Measurements from ENCODE around the gene USP32. TPM values are rescaled to one million over a fixed set of nuclear protein-coding genes. Genes with fewer than 3 reads are reported as not detected.

USP32 gene, protein sequence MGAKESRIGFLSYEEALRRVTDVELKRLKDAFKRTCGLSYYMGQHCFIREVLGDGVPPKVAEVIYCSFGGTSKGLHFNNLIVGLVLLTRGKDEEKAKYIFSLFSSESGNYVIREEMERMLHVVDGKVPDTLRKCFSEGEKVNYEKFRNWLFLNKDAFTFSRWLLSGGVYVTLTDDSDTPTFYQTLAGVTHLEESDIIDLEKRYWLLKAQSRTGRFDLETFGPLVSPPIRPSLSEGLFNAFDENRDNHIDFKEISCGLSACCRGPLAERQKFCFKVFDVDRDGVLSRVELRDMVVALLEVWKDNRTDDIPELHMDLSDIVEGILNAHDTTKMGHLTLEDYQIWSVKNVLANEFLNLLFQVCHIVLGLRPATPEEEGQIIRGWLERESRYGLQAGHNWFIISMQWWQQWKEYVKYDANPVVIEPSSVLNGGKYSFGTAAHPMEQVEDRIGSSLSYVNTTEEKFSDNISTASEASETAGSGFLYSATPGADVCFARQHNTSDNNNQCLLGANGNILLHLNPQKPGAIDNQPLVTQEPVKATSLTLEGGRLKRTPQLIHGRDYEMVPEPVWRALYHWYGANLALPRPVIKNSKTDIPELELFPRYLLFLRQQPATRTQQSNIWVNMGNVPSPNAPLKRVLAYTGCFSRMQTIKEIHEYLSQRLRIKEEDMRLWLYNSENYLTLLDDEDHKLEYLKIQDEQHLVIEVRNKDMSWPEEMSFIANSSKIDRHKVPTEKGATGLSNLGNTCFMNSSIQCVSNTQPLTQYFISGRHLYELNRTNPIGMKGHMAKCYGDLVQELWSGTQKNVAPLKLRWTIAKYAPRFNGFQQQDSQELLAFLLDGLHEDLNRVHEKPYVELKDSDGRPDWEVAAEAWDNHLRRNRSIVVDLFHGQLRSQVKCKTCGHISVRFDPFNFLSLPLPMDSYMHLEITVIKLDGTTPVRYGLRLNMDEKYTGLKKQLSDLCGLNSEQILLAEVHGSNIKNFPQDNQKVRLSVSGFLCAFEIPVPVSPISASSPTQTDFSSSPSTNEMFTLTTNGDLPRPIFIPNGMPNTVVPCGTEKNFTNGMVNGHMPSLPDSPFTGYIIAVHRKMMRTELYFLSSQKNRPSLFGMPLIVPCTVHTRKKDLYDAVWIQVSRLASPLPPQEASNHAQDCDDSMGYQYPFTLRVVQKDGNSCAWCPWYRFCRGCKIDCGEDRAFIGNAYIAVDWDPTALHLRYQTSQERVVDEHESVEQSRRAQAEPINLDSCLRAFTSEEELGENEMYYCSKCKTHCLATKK (N-terminal part only)
- 53.1 TPM for total RNA-seq
- 14.6 TPM for polyA plus RNA-seq (ENCODE audit: insufficient read depth, low read depth, low replicate concordance)
- long read RNA-seq, donor 1: 0 reads
- long read RNA-seq, donor 2: 0 reads
- long read RNA-seq, donor 3, partial matches to known transcripts: 0 of 1 reads
- long read RNA-seq, donor 3, other reads (novel, unspliced or antisense): 0 of 1 reads
- long read RNA-seq, donor 4, partial matches to known transcripts: 5 of 6 reads
- long read RNA-seq, donor 4, other reads (novel, unspliced or antisense): 0 of 6 reads
- long read RNA-seq, donor 5: 0 reads
- long read RNA-seq, donor 6, partial matches to known transcripts: 0 of 1 reads
- long read RNA-seq, donor 6, other reads (novel, unspliced or antisense): 0 of 1 reads
- long read RNA-seq, donor 7, partial matches to known transcripts: 3 of 10 reads
- long read RNA-seq, donor 7, other reads (novel, unspliced or antisense): 6 of 10 reads
- long read RNA-seq, donor 8, full-length matches to known transcripts: 1 of 1 reads
- long read RNA-seq, donor 8, partial matches to known transcripts: 0 of 1 reads
- long read RNA-seq, donor 8, other reads (novel, unspliced or antisense): 0 of 1 reads
- long read RNA-seq, donor 9, full-length matches to known transcripts: 2 of 2 reads
- long read RNA-seq, donor 9, partial matches to known transcripts: 0 of 2 reads
- long read RNA-seq, donor 9, other reads (novel, unspliced or antisense): 0 of 2 reads
- long read RNA-seq, donor 10, full-length matches to known transcripts: 1 of 6 reads
- long read RNA-seq, donor 10, partial matches to known transcripts: 5 of 6 reads
- long read RNA-seq, donor 10, other reads (novel, unspliced or antisense): 0 of 6 reads

DNA sequence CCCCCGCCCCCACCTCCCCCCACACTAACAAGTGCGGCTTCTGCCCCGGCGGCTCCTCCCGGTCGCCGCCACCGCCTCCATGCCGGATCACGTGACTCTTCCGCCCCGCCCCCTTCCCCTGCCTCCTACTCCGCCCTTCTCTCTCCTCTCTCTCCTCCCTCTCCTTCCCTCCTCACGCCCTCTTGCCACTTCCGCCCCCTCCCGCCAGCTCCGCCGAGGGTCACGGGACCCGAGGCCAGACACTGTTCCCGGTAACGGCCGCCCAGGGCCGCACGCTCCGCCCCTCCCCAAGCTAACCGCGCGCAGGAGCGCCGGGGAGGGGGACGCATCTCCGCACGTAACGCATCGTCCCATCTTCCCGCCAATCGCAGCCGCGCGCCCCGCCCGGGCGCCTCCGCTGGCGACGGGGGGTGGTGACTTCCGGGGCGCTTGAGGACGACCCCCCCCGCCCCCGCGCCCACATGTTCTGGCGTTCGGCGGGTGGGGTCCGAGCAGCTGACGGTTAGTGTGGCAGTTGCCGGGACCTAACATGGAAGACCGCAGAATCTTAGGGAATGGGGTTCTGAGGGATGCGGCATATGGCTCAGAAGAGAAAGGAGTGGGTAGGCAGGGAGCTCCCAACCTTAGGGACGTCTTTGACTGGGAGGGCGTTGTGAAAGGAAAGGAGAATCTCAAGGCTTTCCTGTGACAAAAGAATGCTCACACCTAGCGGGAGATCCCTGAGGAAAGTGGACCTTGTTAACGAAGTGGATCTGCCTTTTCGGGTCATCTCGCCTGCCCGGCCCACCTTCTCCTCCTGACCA is at the start of gene USP32:
Gene USP32, minus strand, starts transcription at position 92 of the 803 bp plus-strand sequence. CDS start 194 bp downstream, outside the sequence.
- intact Hi-C loops (cut with DNase I): no loop called here
- Histone ChIP-seq H3K36me3 (ENCODE audit: control insufficient read depth in 2 of 3, insufficient read depth in 3 of 3, low read length in 3 of 3) (no peaks in the 10 kb centered on the region), H3K27ac (ENCODE audit: low read depth in 2 of 2, low read length in 2 of 2) (peak within 1 kb of the TSS; percentile 93 to 94), H3K9ac (ENCODE audit: low read length in 3 of 3) (peak within 1 kb of the TSS; percentile 82 to 95 (median 88)), H3K4me1 (ENCODE audit: control insufficient read depth in 2 of 3, insufficient read depth in 2 of 3, low read depth in 1 of 3, low read length in 3 of 3) (peaks cover 0 to 7% (median 6%) of the 10 kb centered on the region in 3 donors), H3K9me3 (ENCODE audit: control insufficient read depth in 2 of 3, insufficient read depth in 1 of 3, low read length in 3 of 3) (no peaks in the 10 kb centered on the region), H3K4me3 (ENCODE audit: low read length in 3 of 3) (peak within 1 kb of the TSS; percentile 77 to 96 (median 94)), H3K27me3 (ENCODE audit: control insufficient read depth, insufficient read depth, low read length) (no peaks in the 10 kb centered on the region)
- TF ChIP-seq, protein P1, sequence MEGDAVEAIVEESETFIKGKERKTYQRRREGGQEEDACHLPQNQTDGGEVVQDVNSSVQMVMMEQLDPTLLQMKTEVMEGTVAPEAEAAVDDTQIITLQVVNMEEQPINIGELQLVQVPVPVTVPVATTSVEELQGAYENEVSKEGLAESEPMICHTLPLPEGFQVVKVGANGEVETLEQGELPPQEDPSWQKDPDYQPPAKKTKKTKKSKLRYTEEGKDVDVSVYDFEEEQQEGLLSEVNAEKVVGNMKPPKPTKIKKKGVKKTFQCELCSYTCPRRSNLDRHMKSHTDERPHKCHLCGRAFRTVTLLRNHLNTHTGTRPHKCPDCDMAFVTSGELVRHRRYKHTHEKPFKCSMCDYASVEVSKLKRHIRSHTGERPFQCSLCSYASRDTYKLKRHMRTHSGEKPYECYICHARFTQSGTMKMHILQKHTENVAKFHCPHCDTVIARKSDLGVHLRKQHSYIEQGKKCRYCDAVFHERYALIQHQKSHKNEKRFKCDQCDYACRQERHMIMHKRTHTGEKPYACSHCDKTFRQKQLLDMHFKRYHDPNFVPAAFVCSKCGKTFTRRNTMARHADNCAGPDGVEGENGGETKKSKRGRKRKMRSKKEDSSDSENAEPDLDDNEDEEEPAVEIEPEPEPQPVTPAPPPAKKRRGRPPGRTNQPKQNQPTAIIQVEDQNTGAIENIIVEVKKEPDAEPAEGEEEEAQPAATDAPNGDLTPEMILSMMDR (IDR thresholded peaks at IDR 0.05; ENCODE audit: borderline replicate concordance, extremely low read depth, insufficient read depth): no peak
- DNase-seq: peak; percentile 98 to 100 (median 99)
- no peak for FAIRE-seq

DNA sequence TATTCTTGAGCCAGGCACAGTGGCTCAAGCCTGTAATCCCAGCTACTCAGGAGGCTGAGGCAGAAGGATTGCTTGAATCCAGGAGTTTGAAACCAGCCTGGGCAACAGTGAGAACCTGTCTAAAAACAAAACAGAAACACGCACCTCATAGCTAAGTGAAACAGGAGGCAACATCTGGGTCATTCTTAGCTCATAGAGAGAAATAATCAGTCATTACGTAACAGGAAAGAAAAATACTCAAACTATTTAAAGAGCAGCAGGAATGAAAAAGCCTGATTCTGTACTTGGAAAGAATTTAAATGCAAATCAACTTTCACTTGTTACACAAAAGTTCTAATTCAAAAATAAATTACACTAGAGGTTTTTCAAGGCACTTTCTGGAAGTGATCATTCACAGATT is 47.6 kb upstream of the USP32 start:
- H3K36me3 ChIP-seq (ENCODE audit: control insufficient read depth in 2 of 3, insufficient read depth in 3 of 3, low read length in 3 of 3): no peaks in the 10 kb centered on the region
- TF ChIP-seq, protein P1 (IDR thresholded peaks at IDR 0.05; ENCODE audit: borderline replicate concordance, extremely low read depth, insufficient read depth): no peak
- no peaks in the 10 kb centered on the region for H3K4me1 ChIP-seq (ENCODE audit: control insufficient read depth in 2 of 3, insufficient read depth in 2 of 3, low read depth in 1 of 3, low read length in 3 of 3)
- no peak overlapping the region for H3K4me3 ChIP-seq (ENCODE audit: low read length in 3 of 3)
- no peaks in the 10 kb centered on the region for H3K27me3 ChIP-seq (ENCODE audit: control insufficient read depth, insufficient read depth, low read length)
- H3K27ac ChIP-seq (ENCODE audit: low read depth in 2 of 2, low read length in 2 of 2): no peak overlapping the region
- FAIRE-seq (no peak), DNase-seq (no peak)
- no peak overlapping the region for H3K9ac ChIP-seq (ENCODE audit: low read length in 3 of 3)
- intact Hi-C loops (cut with DNase I): no loop called here
- H3K9me3 ChIP-seq (ENCODE audit: control insufficient read depth in 2 of 3, insufficient read depth in 1 of 3, low read length in 3 of 3): no peaks in the 10 kb centered on the region
